Dermis blood vessel endothelial cell (primary cell): ENCODE data around the gene PLAGL2. TPM values are rescaled to one million over a fixed set of nuclear protein-coding genes. Genes with fewer than 3 reads are reported as not detected.
"Not testable (repeated sequence)": the region's sequence is repeated elsewhere in the genome, so short reads cannot be mapped to it uniquely, and the experiment has no call there.

Experiments
- DNase-seq: peaks from one replicate; pipeline ENCODE4 v3.0.0; 2010
- total RNA-seq: library from RNA; depleted of rRNA; stranded (reverse); fragments of >200 nt; gene quantifications from 2 replicates; pipeline ENCODE4 v1.2.3, GENCODE V29; 2014

PLAGL2 gene
- total RNA-seq, 1 donor from 2014 or later: 2.6 TPM

DNA sequence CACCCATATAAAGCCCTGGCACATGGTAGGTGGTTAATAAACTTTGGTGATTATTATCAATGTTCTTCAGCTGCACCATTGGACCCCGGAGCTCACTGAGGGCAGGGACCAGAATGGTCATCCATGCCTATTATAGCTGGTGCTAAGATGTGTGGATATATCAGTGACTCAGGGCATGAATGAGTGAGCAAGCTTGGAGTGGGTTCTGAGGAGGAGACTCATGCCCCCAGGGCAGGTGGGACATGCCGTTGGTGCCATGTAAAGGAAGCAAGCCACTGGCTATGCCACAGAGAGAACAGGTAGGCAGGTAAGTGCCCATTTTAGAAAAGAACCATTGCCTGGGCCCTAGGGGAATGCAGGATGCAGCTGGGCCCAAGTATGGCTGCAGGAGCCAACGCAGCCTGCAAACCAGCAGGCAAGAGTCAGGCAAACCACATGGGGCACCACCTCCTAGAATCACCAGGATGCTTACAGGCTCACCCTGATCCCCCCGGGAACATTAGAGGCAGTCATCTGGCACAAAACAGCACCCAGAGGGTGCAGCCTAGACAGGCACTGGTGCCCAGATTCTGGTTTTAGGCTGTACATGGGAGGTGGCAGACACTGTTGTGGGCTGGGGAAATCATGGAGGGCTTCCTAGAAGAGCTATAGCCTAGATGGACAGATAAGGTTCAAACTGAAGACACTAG is 23.5 kb downstream of the PLAGL2 start:
- no peak for DNase-seq

DNA sequence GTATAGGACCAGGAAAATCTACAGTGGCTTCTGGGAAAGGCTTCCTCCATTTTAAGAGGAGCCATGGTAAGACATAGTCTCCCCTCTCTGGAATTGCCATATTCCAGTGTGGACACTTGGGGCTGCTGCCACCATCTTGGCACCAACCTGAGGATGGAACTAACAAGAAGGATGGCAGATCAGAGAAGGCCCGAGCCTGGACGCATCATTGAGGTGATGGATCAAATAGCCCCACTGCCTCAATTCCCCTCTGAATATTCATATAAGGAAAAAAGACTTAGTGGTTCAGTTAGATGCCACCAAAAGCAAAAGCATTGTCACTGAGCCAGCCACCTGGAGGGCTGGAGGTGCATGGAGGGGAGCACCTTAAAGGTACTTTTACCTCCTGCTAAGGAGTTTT is 25.9 kb downstream of the PLAGL2 start:
- DNase-seq: no peak

DNA sequence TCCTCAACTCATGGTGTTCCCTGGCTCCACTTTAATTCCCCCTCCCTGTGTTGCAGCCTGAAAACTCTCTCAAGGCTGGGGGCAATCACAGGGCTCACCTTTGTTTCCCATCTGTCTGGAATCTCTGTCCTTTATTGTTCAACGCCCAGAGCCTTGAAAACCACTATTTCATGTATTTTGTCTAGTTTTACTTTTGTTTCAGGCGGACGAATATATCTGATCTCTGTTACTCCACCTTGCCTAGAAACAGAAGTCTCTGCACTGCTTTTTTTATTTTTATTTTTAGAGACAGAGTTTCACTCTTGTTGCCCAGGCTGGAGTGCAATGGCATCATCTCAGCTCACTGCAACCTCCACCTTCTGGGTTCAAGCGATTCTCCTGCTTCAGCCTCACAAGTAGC is 27.6 kb downstream of the PLAGL2 start:
- no peak for DNase-seq

DNA sequence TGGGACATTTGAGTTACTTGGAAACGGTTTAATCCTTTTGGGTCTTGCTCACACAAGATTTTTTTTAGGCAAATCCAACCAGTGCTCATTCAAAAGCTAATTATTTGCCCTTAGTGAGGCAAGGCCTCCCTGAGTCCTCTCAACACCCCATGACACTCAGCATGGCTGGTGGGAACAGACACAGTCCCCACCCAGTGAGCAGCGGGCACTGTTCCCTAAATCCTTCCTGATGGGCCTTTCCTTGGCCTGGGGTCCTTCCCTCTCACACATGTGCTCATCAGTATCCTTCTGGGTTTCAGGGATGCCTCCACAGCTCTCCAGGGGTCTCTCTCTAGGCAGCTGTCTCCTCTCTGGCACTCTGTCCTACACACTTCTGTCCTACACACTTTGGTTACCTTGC is 28.0 kb downstream of the PLAGL2 start:
- no peak for DNase-seq

DNA sequence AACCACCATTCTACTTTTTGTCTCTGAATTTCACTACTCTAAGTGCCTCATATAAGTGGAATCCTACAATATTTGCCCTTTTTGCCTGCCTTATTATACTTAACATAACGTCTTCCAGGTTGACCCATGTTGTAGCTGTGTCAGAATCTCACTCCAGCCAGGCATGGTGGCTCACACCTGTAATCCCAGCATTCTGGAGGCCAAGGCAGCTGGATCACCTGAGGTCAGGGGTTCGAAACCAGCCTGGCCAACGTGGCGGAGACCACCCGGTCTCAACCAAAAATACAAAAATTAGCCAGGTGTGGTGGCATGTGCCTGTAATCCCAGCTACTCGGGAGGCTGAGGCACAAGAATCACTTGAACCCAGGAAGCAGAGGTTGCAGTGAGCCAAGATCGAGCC is 29.8 kb downstream of the PLAGL2 start:
- not testable (repeated sequence) for DNase-seq

DNA sequence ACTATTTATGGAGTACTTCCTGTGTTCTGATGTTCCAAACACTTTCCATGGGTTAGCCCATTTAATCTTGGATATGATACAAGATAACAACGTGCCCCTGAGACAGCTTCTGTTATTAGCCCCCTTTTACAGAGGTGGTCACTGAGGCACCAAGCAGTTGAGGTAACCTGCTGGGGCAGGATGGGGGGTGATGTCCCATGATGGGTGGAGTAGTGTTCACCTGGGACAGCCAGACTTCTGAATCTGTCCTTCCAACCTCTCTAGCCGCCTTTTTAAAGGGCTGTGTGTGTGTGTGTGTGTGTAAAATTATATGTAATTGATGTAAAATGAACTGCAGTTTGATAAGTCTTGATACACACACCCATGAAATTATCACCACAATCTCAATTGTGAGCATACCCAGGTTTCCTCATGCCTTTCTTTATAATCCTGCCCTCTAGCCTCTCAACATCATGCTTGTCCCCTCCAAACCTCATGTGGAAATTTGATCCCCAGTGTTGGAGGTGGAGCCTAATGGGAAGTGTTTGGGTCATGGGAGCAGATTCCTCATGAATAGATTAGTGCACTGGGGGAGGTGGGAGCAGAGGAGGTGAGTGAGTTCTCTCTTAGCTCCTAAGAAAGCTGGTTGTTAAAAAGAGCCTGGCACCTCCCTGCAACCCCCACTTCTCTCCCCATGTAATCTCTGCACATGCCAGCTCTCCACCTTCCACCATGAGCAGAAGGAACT is 39.2 kb downstream of the PLAGL2 start:
- peak; percentile 24 for DNase-seq

DNA sequence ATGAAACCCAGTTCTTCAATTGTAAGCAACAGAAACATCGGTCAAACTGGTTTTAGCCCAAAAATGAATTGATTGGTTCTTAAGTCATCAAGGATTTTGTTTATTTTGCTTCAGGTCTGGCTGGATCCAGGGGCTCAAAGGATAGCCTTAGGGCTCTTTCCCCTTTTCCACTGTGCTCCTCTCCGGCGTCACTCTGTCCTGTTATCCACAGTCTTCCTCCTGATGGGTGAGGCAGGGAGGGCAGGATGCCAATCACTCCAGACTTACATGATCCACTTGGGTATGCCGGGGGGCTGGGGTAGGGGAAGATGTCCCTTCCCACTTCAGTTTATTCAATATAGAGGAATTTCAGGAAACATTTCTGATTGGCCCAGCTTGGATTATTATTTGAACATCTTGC is 40.0 kb downstream of the PLAGL2 start:
- no peak for DNase-seq

DNA sequence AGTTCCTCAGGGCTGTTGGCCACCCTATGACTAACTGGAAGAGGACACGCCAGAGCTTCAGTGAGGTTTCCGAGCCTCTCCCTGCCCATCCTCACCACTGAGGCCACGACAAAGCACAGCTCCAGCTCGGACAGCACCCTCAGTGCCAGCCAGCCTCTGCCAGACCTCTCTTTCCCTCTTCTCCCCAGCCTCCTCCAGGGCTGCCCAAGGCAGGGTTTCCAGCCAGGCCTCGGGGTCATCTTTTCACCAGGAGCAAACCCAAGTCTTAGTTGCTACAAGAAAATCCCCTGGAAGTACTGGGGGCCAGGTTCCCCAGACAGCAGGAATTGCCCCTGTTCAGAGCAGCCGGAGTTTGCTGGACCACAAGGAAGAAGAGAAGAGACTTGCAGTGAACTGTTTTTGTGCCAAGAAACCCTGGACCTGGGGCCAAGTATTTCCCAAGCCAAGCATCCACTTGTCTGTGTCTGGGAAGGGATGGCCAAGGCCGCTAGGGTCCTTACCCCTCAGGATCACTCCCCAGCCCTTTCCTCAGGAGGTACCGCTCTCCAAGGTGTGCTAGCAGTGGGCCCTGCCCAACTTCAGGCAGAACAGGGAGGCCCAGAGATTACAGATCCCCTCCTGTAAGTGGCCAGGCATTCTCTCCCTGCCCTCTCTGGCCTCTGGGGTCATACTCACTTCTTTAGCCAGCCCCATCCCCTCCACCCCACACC is 41.6 kb downstream of the PLAGL2 start:
- DNase-seq: no peak

DNA sequence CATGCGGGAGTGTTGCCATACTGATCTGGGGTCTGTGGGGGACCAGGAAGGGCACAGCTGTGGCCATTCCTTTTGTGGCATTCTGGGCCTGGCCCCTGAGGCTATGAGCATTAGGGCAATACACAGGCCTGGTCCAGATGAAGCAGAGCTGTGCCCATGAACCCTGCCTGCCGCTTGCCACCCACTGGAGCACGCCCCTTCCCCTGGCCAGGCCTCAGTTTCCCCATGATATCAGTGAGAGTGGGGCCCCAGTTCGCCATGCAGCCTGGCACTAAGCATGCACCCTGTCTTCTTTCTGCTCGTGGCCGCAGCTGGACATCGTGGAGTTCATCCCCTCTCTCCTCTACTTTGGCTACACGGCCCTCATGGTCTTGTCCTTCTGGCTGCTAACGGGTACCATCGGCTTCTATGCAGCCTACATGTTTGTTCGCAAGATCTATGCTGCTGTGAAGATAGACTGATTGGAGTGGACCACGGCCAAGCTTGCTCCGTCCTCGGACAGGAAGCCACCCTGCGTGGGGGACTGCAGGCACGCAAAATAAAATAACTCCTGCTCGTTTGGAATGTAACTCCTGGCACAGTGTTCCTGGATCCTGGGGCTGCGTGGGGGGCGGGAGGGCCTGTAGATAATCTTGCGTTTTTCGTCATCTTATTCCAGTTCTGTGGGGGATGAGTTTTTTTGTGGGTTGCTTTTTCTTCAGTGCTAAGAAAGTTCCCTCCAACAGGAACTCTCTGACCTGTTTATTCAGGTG is 42.4 kb downstream of the PLAGL2 start:
- no peak for DNase-seq

DNA sequence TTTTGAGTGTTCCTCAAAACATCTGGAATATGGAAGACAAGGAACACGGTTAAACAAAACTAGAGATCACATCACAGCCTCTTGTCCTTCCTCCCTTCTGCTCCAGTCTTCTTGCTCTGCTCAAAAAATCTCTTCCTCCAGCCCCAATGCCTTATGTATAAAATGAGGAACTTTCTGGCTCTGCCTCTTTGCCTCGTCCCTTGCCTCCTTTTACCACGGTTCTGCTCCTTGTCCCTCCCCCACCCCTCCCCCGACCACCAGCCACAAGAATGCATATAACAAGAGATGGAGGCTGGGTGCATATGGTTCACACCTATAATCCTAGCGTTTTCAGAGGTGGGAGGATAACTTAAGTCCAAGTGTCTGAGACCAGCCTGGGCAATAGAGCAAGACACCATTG is 43.6 kb downstream of the PLAGL2 start:
- no peak for DNase-seq

DNA sequence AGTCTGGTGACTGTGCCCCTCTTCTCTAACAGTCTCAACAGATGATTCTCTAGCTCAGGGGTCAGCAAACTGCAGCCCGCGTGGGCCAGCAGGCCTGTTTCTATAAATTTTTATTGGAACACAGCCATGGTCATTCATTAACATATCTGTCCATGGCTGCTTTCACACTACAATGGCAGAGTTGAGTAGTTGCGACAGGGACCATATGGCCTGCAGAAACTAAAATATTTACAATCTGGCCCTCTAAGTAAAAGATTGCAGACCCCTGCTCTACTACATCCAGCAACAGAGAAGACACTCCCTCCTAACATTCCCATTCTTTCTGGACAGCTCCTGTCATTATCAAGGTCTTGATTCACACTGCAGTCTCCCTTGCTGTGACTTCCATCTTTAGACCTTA is 45.2 kb downstream of the PLAGL2 start:
- no peak for DNase-seq

DNA sequence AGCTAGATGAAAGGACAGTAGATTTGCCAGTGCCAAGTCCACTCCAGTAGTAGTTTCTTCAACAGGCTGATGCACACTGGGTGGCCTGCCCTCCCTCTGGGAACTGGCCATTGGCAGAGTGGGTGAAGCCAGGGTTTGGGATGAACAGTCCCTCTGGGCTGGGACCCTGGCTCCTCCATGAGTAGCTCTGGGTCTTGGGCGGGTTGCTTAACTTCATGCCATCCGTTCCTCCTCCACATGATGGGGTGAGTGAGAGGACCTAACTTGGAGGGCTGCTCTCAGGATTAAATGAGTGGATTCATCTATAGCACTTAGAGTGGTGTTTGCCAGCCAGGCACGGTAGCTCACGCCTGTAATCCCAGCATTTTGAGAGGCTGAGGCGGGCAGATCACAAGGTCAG is 47.2 kb downstream of the PLAGL2 start:
- no peak for DNase-seq

DNA sequence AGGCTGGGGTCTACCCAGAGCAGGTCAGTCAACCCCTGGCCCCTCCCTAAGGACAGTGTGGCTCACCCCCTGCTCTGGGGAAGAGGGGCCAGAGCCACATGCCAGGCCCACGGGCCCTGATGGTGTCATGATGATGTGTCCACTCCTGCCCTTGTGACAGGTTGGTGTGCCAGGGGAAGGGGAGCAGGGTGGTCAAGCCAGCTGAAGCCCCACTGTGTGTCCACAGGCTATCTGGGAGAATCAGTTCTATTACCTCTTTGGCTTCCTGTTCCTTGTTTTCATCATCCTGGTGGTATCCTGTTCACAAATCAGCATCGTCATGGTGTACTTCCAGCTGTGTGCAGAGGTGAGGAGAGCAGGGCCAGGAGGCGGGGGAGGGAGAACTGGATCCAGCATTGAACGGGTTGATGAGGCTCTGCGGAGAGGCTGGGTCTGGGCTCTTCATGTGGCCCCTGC is 47.7 kb downstream of the PLAGL2 start:
- DNase-seq: no peak

DNA sequence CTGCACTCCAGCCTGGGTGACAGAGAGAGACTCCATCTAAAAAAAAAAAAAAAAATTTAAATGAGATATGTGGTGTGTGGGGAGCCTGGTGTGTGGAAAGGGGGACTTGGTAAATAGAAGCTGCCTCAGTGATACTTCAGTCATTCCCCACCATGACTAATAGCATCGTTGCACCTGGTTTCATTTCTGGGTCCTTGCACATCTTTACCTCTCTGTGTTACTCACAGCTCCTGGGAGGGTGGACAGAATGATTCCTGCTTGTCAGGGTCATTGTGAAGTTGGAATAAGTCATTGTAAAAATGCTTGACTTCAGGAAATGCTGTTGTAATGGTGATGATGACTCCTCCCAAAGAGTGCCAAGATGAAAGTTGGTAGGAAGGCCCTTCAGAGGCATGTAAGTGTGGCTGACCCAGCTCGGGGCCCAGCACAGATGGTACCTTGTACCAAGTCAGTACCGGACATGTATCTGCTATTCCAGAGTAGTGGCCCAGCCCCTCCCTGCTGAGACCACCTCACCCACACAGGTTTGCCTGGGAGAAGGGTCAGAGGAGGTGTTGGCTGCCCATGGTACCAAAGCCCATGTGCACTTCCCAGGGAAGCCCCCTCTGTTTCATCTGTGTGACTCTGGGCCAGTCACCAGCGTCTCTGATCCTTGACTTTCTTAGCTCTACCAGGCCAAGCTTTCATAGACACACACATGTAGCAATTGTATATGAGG is 48.4 kb downstream of the PLAGL2 start:
- DNase-seq: peak; percentile 13

DNA sequence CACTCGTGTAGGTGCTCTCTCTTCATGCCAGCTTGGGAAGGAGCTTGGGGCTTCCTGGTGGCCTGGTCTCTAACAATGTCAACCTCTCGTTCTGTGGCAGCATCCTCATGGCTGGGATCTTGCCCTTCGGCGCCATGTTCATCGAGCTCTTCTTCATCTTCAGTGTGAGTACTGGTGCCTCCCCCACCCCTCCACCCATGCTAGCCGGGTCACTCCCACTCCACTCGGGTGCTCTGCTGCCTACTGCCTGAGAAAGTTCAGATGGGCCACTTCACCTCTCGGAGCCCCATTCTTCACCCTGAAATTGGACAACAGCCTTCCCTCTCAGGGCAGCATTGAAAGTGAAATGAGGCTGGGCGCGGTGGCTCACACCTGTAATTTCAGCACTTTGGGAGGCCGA is 49.2 kb downstream of the PLAGL2 start:
- DNase-seq: no peak

DNA sequence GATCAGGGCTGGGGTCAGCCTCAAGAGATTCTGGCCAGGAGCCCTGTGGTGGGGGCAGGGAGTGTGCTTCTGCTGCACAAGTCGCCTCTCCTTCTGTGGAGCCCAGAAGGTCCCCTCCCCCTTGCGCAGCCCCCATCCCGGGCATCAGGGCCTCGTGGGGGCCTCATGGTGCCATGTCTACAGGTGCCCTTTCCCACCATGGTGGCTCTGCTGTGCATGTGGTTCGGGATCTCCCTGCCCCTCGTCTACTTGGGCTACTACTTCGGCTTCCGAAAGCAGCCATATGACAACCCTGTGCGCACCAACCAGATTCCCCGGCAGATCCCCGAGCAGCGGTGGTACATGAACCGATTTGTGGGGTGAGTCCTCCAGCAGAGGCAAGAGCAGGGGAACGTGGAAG is 49.9 kb downstream of the PLAGL2 start:
- DNase-seq: no peak

DNA sequence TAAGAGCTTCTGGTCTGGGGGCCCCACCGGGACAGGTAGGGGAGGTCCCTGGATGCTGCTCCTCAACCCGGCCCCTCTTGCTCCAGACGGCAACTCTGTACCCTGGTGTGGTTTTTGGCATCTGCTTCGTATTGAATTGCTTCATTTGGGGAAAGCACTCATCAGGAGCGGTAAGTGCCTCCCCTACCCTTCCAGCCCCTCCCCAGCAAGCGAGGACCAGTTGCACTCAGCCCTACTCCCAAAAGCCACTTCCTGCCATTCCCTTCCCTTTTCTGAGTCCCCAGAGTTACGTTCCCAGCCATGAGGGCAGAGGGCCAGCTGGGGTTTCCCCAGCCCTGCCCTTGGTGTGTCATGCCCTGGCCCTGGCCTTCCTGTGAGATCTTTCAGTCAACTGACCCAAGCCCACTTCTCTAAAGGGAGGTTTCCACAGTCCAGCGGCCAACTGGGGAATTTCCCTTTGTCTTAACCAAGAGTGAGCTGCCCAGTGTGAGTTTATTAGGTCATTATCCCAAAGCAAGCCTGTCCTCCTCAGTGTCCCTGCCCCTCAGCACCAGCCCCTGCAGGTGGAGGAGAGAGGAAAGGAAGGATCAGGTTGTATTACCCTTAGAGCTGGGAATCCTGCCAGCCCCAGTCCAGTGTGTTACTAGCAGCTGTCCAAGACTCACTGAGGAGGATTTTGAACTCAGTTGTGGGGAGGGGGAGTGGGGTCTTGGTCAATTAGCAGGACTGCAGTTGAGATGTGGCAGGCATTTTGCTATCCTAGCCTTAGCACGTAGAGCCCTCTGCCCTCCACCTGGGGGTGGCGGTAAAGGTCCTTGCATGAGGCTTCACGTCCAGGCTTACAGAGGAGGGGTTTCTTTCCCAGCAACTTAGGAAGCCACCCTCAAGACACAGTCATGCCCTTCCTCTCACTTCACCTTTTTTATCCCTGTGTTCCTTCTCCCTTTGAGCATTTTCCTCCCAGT is 52.2 kb downstream of the PLAGL2 start:
- DNase-seq: peak; percentile 88

DNA sequence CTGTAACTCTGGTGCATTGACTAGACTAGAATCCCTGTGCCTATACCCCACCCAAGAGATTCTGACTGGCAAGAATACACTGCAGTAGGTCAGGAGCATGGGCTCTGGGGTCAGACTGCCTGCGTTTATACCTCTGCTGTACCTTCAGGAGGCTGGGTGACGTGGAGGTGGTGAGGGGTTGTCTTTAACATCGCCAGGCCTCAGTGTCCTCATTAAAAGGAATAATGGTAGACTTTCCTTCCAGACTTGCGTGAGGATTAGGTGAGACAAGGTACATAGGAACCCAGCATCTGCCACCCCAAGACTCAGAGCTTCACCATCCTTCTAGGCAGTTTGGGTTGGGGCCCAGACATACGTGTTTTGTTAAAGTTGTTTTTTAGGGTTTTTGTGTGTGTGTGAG is 53.8 kb downstream of the PLAGL2 start:
- DNase-seq: no peak

DNA sequence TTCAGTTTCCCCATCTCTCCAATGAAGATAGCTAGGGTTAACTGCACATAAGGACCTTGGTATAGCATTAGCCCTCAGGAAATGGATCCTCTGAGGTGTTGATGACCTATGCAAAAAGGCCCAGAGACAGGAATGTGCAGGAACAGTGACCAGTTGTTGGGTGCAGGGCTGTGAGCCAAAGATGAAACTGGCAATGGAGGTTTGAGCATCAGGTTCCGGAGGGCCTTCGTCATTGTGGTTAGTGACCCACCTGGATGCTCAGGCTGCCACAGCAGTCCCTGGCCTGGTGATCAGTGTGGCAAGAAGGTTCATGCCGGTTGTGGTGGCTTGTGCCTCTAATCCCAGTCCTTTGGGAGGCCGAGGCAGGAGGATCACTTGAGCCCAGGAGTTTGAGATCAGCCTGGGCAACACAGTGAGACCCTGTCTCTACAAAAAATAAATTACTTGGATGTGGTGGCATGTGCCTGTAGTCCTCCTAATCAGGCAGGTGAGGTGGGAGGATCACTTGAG is 54.3 kb downstream of the PLAGL2 start:
- DNase-seq: no peak

DNA sequence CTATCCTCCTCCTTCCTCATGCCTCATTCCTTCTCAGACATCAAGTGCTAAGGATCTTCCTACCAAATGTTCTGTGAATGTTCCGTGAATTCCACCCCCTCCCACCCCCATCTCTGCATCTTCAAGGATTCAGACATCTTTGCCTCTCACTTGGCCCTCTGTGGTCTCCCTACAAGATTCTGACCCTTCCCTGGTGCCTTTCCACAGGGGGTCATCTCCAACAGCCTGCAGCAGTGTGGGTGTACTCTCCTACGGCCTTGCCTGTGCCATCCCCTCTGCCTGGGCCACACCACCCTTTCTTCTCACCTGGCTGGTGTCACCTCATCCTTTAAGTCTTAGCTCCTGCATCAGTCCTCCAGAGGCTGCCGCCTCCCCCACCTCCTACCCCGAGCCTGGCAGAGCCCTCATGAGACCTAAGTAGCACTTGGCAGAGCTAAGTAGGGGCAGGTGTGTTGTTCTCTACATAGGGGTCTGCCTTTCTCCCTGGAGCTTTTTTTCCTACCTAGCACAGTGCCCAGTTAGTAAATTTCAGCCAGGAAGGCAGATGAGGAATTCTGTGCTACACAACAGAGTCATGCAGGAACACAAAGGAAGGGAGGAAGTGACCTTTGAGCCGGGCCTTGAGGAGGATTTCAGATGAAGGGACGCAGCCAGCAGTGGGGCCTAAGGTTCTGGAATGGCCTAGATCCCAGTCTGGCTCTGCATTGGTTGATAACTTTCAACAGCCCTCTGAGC is 55.0 kb downstream of the PLAGL2 start:
- DNase-seq: peak; percentile 71
